Neural progenitor cell (in vitro differentiated cells): ENCODE data around the gene EPYC. TPM values are rescaled to one million over a fixed set of nuclear protein-coding genes. Genes with fewer than 3 reads are reported as not detected.

Experiments used
- DNase-seq: peaks from one replicate; pipeline ENCODE4 v3.0.0-alpha.2; 2016; ENCODE audit warnings: low spot score
- H2AFZ ChIP-seq: fragments of 200-600 bp; sonication (generic); replicated peaks from 2 replicates; pipeline ENCODE4 v1.6.1; 2016; ENCODE audit warnings: antibody characterized with exemption
- H3F3A ChIP-seq: fragments of 200-600 bp; sonication (generic); 2 replicates; pipeline ENCODE4 v1.6.1; 2016; ENCODE audit warnings: antibody characterized with exemption, low read depth
- H3K27ac ChIP-seq: fragments of 200-600 bp; sonication (generic); 2 replicates; pipeline ENCODE4 v1.5.1; 2016; ENCODE audit warnings: mild to moderate bottlenecking
- H3K27me3 ChIP-seq: fragments of 200-600 bp; sonication (generic); 2 replicates; pipeline ENCODE4 v1.6.1; 2016; ENCODE audit warnings: mild to moderate bottlenecking, moderate library complexity
- H3K36me3 ChIP-seq: fragments of 200-600 bp; sonication (generic); 2 replicates; pipeline ENCODE4 v1.5.1; 2016
- H3K4me1 ChIP-seq: fragments of 200-600 bp; sonication (generic); 2 replicates; pipeline ENCODE4 v1.6.1; 2016; ENCODE audit warnings: mixed run types
- H3K4me2 ChIP-seq: fragments of 200-600 bp; sonication (generic); 2 replicates; pipeline ENCODE4 v1.6.1; 2016
- H3K4me3 ChIP-seq: fragments of 200-600 bp; sonication (generic); 2 replicates; pipeline ENCODE4 v1.5.1; 2016
- H3K79me2 ChIP-seq: fragments of 200-600 bp; sonication (generic); 2 replicates; pipeline ENCODE4 v1.6.1; 2016; ENCODE audit warnings: low read depth
- H3K9ac ChIP-seq: fragments of 200-600 bp; sonication (generic); 2 replicates; pipeline ENCODE4 v1.6.1; 2016
- H3K9me3 ChIP-seq: fragments of 200-600 bp; sonication (generic); 2 replicates; pipeline ENCODE4 v1.5.1; 2016; ENCODE audit warnings: low read depth
- H4K20me1 ChIP-seq: fragments of 200-600 bp; sonication (generic); 2 replicates; pipeline ENCODE4 v1.6.1; 2016; ENCODE audit warnings: low read depth
- H3K27ac Mint-ChIP-seq: 3 replicates; pipeline ENCODE4 v1.8.0; 2021; ENCODE audit warnings: mixed read lengths
- H3K27me3 Mint-ChIP-seq: 2 replicates; pipeline ENCODE4 v1.8.0; 2022; ENCODE audit warnings: low read depth, mild to moderate bottlenecking, inconsistent platforms, moderate library complexity, mixed read lengths; ENCODE audit not compliant: insufficient read depth
- H3K36me3 Mint-ChIP-seq: 3 replicates; pipeline ENCODE4 v1.8.0; 2021; ENCODE audit warnings: mixed read lengths
- H3K4me1 Mint-ChIP-seq: 3 replicates; pipeline ENCODE4 v1.8.0; 2021; ENCODE audit warnings: mixed read lengths
- H3K4me3 Mint-ChIP-seq: 3 replicates; pipeline ENCODE4 v1.8.0; 2021; ENCODE audit warnings: mild to moderate bottlenecking, moderate library complexity, mixed read lengths
- H3K9me3 Mint-ChIP-seq: 3 replicates; pipeline ENCODE4 v1.8.0; 2020; ENCODE audit warnings: mixed read lengths
- EZH2 ChIP-seq: fragments of 200-600 bp; sonication (generic); IDR thresholded peaks from 2 replicates; pipeline ENCODE4 v1.6.1; 2017; ENCODE audit warnings: antibody characterized with exemption, mild to moderate bottlenecking, moderate library complexity
- EZH2phosphoT487 ChIP-seq: fragments of 200-600 bp; sonication (generic); IDR thresholded peaks from 2 replicates; pipeline ENCODE4 v1.6.1; 2017; ENCODE audit warnings: antibody characterized with exemption
- total RNA-seq: library from RNA; depleted of rRNA; stranded (reverse); fragments of >200 nt; gene quantifications from 2 replicates; pipeline ENCODE4 v1.2.3, GENCODE V29; 2015; ENCODE audit warnings: low replicate concordance
- TF ChIP-seq, protein P1 (sequence below): fragments of 200-600 bp; sonication (generic); IDR thresholded peaks from 2 replicates; pipeline ENCODE4 v1.5.1; 2017; ENCODE audit warnings: antibody characterized with exemption, mild to moderate bottlenecking

Gene EPYC
- total RNA-seq, 1 donor from 2014 or later = not detected

DNA sequence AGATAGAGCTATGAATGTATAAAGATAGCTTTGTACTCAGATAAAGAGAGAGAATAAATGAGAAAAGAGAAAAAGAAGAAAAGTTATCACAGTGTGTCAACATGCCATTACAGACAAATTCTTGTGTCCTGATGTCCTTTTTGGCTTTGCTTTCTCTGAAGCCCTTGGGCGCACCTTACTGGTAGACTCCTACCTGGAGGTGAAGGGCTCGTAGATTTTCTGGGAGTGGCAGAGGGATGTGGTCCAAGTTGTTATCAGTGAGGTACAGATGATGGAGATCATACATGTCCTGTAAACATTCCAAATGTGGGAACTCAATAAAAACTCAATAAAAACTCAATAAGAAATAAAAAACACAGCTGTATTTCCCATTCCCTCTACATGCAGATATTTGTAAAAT, 34.9 kb downstream of the EPYC start:
- H3K9ac ChIP-seq = no peak overlapping the region
- no peak overlapping the region for H3K4me3 Mint-ChIP-seq
- H3K9me3 ChIP-seq = no peaks in the 10 kb centered on the region
- no peaks in the 10 kb centered on the region for H3K27me3 Mint-ChIP-seq
- no peak overlapping the region for H3K4me2 ChIP-seq
- H2AFZ ChIP-seq = no peak overlapping the region
- no peaks in the 10 kb centered on the region for H3K4me1 ChIP-seq
- no peak for DNase-seq
- H3K27ac ChIP-seq = no peak overlapping the region
- H3K9me3 Mint-ChIP-seq = no peaks in the 10 kb centered on the region
- no peak overlapping the region for H3K27ac Mint-ChIP-seq
- TF ChIP-seq EZH2 (no peak), EZH2phosphoT487 (no peak)
- TF ChIP-seq, protein P1, sequence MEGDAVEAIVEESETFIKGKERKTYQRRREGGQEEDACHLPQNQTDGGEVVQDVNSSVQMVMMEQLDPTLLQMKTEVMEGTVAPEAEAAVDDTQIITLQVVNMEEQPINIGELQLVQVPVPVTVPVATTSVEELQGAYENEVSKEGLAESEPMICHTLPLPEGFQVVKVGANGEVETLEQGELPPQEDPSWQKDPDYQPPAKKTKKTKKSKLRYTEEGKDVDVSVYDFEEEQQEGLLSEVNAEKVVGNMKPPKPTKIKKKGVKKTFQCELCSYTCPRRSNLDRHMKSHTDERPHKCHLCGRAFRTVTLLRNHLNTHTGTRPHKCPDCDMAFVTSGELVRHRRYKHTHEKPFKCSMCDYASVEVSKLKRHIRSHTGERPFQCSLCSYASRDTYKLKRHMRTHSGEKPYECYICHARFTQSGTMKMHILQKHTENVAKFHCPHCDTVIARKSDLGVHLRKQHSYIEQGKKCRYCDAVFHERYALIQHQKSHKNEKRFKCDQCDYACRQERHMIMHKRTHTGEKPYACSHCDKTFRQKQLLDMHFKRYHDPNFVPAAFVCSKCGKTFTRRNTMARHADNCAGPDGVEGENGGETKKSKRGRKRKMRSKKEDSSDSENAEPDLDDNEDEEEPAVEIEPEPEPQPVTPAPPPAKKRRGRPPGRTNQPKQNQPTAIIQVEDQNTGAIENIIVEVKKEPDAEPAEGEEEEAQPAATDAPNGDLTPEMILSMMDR = no peak
- no peaks in the 10 kb centered on the region for H3F3A ChIP-seq
- no peaks in the 10 kb centered on the region for H3K27me3 ChIP-seq
- H4K20me1 ChIP-seq = no peaks in the 10 kb centered on the region
- no peak overlapping the region for H3K4me3 ChIP-seq
- H3K36me3 ChIP-seq = no peaks in the 10 kb centered on the region
- H3K36me3 Mint-ChIP-seq = no peaks in the 10 kb centered on the region
- no peaks in the 10 kb centered on the region for H3K79me2 ChIP-seq
- H3K4me1 Mint-ChIP-seq = no peaks in the 10 kb centered on the region

DNA sequence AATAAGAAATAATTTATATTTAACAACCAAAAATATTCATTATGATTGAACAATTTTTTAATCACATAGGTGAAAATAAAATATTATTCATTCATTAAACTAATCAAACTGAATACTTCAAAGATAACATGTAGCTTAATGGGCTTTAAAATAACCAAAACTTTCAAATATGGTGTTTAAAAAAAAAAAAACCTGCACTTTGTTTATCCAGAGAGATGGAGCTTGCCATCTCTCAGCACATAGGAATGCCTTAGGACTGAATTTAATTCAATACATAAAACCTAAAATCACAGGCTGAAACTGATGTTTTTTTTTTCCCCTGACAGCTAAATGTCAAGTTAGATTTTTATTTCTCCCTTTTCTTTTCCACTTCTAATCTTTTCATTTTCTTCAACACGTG, 35.4 kb downstream of the EPYC start:
- no peaks in the 10 kb centered on the region for H3K36me3 Mint-ChIP-seq
- no peaks in the 10 kb centered on the region for H3K9me3 ChIP-seq
- H3K4me1 Mint-ChIP-seq = no peaks in the 10 kb centered on the region
- H3K27ac Mint-ChIP-seq = no peak overlapping the region
- TF ChIP-seq, protein P1 = no peak
- TF ChIP-seq EZH2 (no peak), EZH2phosphoT487 (no peak)
- H2AFZ ChIP-seq = no peak overlapping the region
- H3K27ac ChIP-seq = no peak overlapping the region
- H3K4me2 ChIP-seq = no peak overlapping the region
- no peaks in the 10 kb centered on the region for H4K20me1 ChIP-seq
- H3K79me2 ChIP-seq = no peaks in the 10 kb centered on the region
- no peaks in the 10 kb centered on the region for H3K27me3 ChIP-seq
- no peaks in the 10 kb centered on the region for H3F3A ChIP-seq
- H3K9ac ChIP-seq = no peak overlapping the region
- peaks cover 3% of the 10 kb centered on the region for H3K9me3 Mint-ChIP-seq
- no peaks in the 10 kb centered on the region for H3K4me1 ChIP-seq
- H3K27me3 Mint-ChIP-seq = no peaks in the 10 kb centered on the region
- no peaks in the 10 kb centered on the region for H3K36me3 ChIP-seq
- no peak for DNase-seq
- H3K4me3 Mint-ChIP-seq = no peak overlapping the region
- no peak overlapping the region for H3K4me3 ChIP-seq

DNA sequence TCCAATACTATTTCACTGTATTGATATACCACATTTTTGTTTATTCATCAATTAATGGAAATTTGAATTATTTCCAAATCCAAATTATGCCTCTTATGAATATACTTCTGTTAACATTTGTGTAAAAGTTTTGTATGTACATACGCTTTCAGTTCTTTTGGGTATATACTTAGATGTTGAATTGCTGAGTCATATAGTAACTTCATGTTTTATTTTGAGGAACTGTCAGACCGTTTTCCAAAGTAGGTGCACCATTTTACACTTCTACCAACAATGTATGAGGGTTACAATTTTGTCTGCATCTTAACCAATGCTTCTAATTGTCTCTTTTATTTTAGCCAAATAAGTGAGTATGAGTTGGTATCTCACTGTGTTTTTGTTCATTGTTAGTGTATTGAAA, 39.6 kb downstream of the EPYC start:
- Histone ChIP-seq H3K79me2 (no peaks in the 10 kb centered on the region), H4K20me1 (no peaks in the 10 kb centered on the region), H3K27me3 (no peaks in the 10 kb centered on the region), H3K9ac (no peak overlapping the region), H3F3A (no peaks in the 10 kb centered on the region), H3K4me1 (no peaks in the 10 kb centered on the region), H2AFZ (no peak overlapping the region), H3K36me3 (no peaks in the 10 kb centered on the region), H3K9me3 (no peaks in the 10 kb centered on the region), H3K27ac (no peak overlapping the region), H3K4me3 (no peak overlapping the region), H3K4me2 (no peak overlapping the region)
- Mint-ChIP-seq H3K27ac (no peak overlapping the region), H3K27me3 (no peaks in the 10 kb centered on the region), H3K36me3 (no peaks in the 10 kb centered on the region), H3K4me1 (no peaks in the 10 kb centered on the region), H3K9me3 (peaks cover 3% of the 10 kb centered on the region), H3K4me3 (no peak overlapping the region)
- no peak for DNase-seq
- TF ChIP-seq, protein P1 = no peak
- TF ChIP-seq EZH2phosphoT487 (no peak), EZH2 (no peak)

DNA sequence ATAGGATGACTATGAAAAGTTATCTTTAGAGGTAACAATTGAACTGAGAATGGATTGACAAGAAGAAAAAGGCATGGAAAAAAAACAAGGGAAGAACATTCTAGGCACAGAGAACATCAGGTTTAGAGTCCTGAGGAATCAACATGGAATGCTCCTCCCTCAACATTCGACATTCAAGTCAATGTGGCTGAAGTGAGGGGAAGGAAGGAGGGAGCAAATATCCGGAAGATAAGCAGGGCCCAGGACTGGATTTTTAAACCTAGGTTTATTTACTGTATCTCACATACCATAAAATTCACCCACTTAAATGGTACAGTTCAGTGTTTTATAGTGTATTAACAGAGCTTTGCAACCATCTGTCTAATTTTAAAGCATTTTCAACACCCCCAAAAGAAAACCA, 40.2 kb downstream of the EPYC start:
- Mint-ChIP-seq H3K27me3 (no peaks in the 10 kb centered on the region), H3K4me3 (no peak overlapping the region), H3K9me3 (peaks cover 3% of the 10 kb centered on the region), H3K27ac (no peak overlapping the region), H3K4me1 (no peaks in the 10 kb centered on the region), H3K36me3 (no peaks in the 10 kb centered on the region)
- H3K27ac ChIP-seq = no peak overlapping the region
- no peaks in the 10 kb centered on the region for H3K9me3 ChIP-seq
- H3K4me3 ChIP-seq = no peak overlapping the region
- no peaks in the 10 kb centered on the region for H3K79me2 ChIP-seq
- DNase-seq = no peak
- TF ChIP-seq, protein P1 = no peak
- no peak for TF ChIP-seq EZH2
- no peak for TF ChIP-seq EZH2phosphoT487
- H3K27me3 ChIP-seq = no peaks in the 10 kb centered on the region
- H3F3A ChIP-seq = no peaks in the 10 kb centered on the region
- H3K4me1 ChIP-seq = no peaks in the 10 kb centered on the region
- H3K9ac ChIP-seq = no peak overlapping the region
- no peak overlapping the region for H3K4me2 ChIP-seq
- no peaks in the 10 kb centered on the region for H3K36me3 ChIP-seq
- H2AFZ ChIP-seq = no peak overlapping the region
- no peaks in the 10 kb centered on the region for H4K20me1 ChIP-seq
